Right atrium auricular region (tissue), 2 donors: ENCODE results near the gene SHISAL1. TPM values are rescaled to one million over a fixed set of nuclear protein-coding genes. Genes with fewer than 3 reads are reported as not detected.

Source experiments
- DNase-seq: peaks from one replicate; pipeline ENCODE4 v3.0.0-alpha.2; 2019; ENCODE audit warnings: low spot score
- H3K27ac ChIP-seq, 2 donors: fragments of 200-600 bp; sonication (generic); 1 replicate in 1 of 2; 2 replicates in 1 of 2; pipeline ENCODE4 v1.5.1; 2016 to 2019
- H3K27me3 ChIP-seq, 2 donors: fragments of 200-600 bp; sonication (generic); one replicate each; pipeline versions ENCODE4 v1.5.1 to v1.6.0; 2017 to 2019
- H3K36me3 ChIP-seq: fragments of 200-600 bp; sonication (generic); one replicate; pipeline ENCODE4 v1.5.1; 2016
- H3K4me1 ChIP-seq, 2 donors: fragments of 200-600 bp; sonication (generic); one replicate each; pipeline versions ENCODE4 v1.5.1 to v1.6.0; 2017 to 2019
- H3K4me3 ChIP-seq, 2 donors: fragments of 200-600 bp; sonication (generic); 1 replicate in 1 of 2; 2 replicates in 1 of 2; pipeline ENCODE4 v1.5.1; 2017 to 2019; ENCODE audit warnings: mild to moderate bottlenecking in 1 of 2, moderate library complexity in 1 of 2
- H3K9me3 ChIP-seq, 2 donors: fragments of 200-600 bp; sonication (generic); one replicate each; pipeline ENCODE4 v1.5.1; 2019
- CTCF ChIP-seq, 2 donors: fragments of 200-600 bp; sonication (generic); IDR thresholded peaks; one replicate each; pipeline ENCODE4 v1.5.1; 2019; ENCODE audit warnings: antibody characterized with exemption in 2 of 2
- total RNA-seq, 2 donors: library from RNA; depleted of rRNA; stranded (reverse); fragments of >200 nt; gene quantifications; one replicate each; pipeline ENCODE4 v1.1.0, GENCODE V29; 2016

SHISAL1 gene
- total RNA-seq, 2 donors from 2014 or later: 0.26 to 2.0 TPM

- Histone ChIP-seq H3K4me3 (no peak overlapping the region), H3K9me3 (no peaks in the 10 kb centered on the region), H3K36me3 (no peaks in the 10 kb centered on the region), H3K27me3 (no peaks in the 10 kb centered on the region), H3K4me1 (peaks cover 0 to 22% of the 10 kb centered on the region in 2 donors), H3K27ac (peak overlapping the region; percentile 37 to 71)
- DNase-seq: no peak
- no peak for TF ChIP-seq CTCF (IDR thresholded peaks at IDR 0.05)
These were observed 29.7 kb upstream of the SHISAL1 start for GRCh38 chr22:44342347-44342956.

DNA sequence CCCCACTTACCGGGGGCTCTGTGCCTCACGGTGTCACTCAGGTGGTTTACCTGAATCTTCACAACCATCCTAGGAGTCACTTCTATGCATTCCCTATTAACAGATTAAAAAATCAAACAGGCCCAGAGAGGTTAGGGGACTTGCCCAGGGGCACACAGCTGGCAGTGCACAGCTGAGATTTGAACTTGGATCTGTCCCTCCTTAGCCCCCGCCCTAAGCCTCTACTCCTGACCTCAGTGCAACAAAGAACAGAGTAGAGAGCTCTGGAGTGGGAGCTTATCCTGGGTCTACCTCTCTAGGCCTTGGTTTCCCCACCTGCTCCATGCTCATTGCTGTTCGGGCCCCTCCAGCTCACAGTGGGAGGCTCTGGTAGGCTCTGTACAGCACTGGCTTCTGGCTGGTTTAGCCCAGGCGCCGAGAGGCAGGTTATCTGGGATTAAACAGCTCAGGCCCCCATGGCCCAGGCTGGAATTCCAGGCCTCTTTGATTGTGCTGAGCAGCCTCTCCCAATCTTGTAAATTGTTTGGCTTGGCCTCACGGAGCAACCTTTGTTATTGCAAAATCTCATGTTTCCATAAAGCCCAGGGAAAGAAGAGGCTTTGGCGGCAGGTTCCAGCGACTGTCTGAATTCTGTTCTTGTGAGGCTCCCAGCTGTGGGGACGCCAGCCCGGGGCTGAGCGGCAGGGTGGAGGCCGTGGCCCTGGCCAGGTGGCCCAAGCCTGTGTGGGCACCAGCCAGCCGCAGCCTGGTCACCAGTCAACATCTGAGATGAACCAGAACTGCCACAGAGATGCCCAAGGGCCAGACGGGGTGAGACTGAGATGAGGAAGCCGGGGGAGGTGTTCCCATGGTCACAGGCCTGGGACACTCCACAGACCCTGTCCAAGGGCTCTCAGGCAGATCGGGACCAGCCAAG, 28.9 kb upstream of the SHISAL1 start:
- Histone ChIP-seq H3K27ac (peak overlapping the region; percentile 37 to 71), H3K36me3 (no peaks in the 10 kb centered on the region), H3K27me3 (no peaks in the 10 kb centered on the region), H3K4me3 (no peak overlapping the region), H3K9me3 (no peaks in the 10 kb centered on the region), H3K4me1 (peaks cover 0 to 25% of the 10 kb centered on the region in 2 donors)
- TF ChIP-seq CTCF (IDR thresholded peaks at IDR 0.05): no peak
- DNase-seq: peak; percentile 82

- no peak for TF ChIP-seq CTCF (IDR thresholded peaks at IDR 0.05)
- Histone ChIP-seq H3K4me1 (peaks cover 0 to 25% of the 10 kb centered on the region in 2 donors), H3K36me3 (no peaks in the 10 kb centered on the region), H3K9me3 (no peaks in the 10 kb centered on the region), H3K27ac (no peak overlapping the region), H3K4me3 (no peak overlapping the region), H3K27me3 (no peaks in the 10 kb centered on the region)
- no peak for DNase-seq
These were observed 27.8 kb upstream of the SHISAL1 start for GRCh38 chr22:44340271-44341239.

GRCh38 chr22:44338906-44339305, 26.2 kb upstream of the SHISAL1 start:
- H3K9me3 ChIP-seq: no peaks in the 10 kb centered on the region
- H3K4me1 ChIP-seq: peaks cover 0 to 25% of the 10 kb centered on the region in 2 donors
- no peaks in the 10 kb centered on the region for H3K36me3 ChIP-seq
- no peak for DNase-seq
- no peak overlapping the region for H3K4me3 ChIP-seq
- H3K27ac ChIP-seq: no peak overlapping the region
- TF ChIP-seq CTCF (IDR thresholded peaks at IDR 0.05): no peak
- H3K27me3 ChIP-seq: no peaks in the 10 kb centered on the region

GRCh38 chr22:44338177-44338810, 25.5 kb upstream of the SHISAL1 start:
- Histone ChIP-seq H3K36me3 (no peaks in the 10 kb centered on the region), H3K9me3 (no peaks in the 10 kb centered on the region), H3K27me3 (no peaks in the 10 kb centered on the region), H3K4me3 (no peak overlapping the region), H3K27ac (peak overlapping the region in 1 of 2 donors; percentile 53), H3K4me1 (peaks cover 0 to 25% of the 10 kb centered on the region in 2 donors)
- TF ChIP-seq CTCF (IDR thresholded peaks at IDR 0.05): no peak
- DNase-seq: no peak
